Lung microvascular endothelial cell (primary cell): ENCODE results near the gene ADARB2. TPM values are rescaled to one million over a fixed set of nuclear protein-coding genes. Genes with fewer than 3 reads are reported as not detected.
"Not testable (repeated sequence)": the region's sequence is repeated elsewhere in the genome, so short reads cannot be mapped to it uniquely, and the experiment has no call there.

Experiments
- DNase-seq, 2 donors: peaks; one replicate each; pipeline versions ENCODE4 v3.0.0 to v3.0.0-alpha.2; 2010; ENCODE audit warnings: low read depth in 2 of 2
- total RNA-seq: library from RNA; depleted of rRNA; stranded (reverse); fragments of >200 nt; gene quantifications from 2 replicates; pipeline ENCODE4 v1.2.1, GENCODE V29; 2014

Gene ADARB2
- total RNA-seq, 1 donor from 2014 or later = 2.0 TPM

- DNase-seq = no peak
Observed at GRCh38 chr10:1328981-1329614, 408.2 kb downstream of the ADARB2 start.

- DNase-seq = no peak
Observed at GRCh38 chr10:1328161-1328823, 409.0 kb downstream of the ADARB2 start.

- DNase-seq = no peak
Observed at GRCh38 chr10:1327759-1328158, 409.6 kb downstream of the ADARB2 start.

GRCh38 chr10:1326514-1326913, 410.8 kb downstream of the ADARB2 start:
- not testable (repeated sequence) for DNase-seq

- DNase-seq = no peak
Observed at GRCh38 chr10:1324903-1325302, 412.4 kb downstream of the ADARB2 start.

- no peak for DNase-seq
Observed at GRCh38 chr10:1323951-1324350, 413.4 kb downstream of the ADARB2 start.

GRCh38 chr10:1320739-1321320, 416.5 kb downstream of the ADARB2 start:
- no peak for DNase-seq

- no peak for DNase-seq
Observed at GRCh38 chr10:1316809-1317143, 420.5 kb downstream of the ADARB2 start.

- no peak for DNase-seq
Observed at GRCh38 chr10:1316121-1316808, 421.1 kb downstream of the ADARB2 start.

- DNase-seq = no peak
Observed at GRCh38 chr10:1315178-1315577, 422.1 kb downstream of the ADARB2 start.

GRCh38 chr10:1311726-1312125, 425.6 kb downstream of the ADARB2 start:
- DNase-seq = no peak

GRCh38 chr10:1310271-1310789, 427.0 kb downstream of the ADARB2 start:
- DNase-seq = no peak

- DNase-seq = no peak
Observed at GRCh38 chr10:1309617-1310270, 427.6 kb downstream of the ADARB2 start.

GRCh38 chr10:1308962-1309616, 428.2 kb downstream of the ADARB2 start:
- DNase-seq = no peak

- DNase-seq = no peak
Observed at GRCh38 chr10:1308173-1308961, 429.0 kb downstream of the ADARB2 start.

GRCh38 chr10:1301143-1301542, 436.2 kb downstream of the ADARB2 start:
- DNase-seq = no peak

GRCh38 chr10:1300218-1300617, 437.1 kb downstream of the ADARB2 start:
- DNase-seq = no peak

- DNase-seq = no peak
Observed at GRCh38 chr10:1299041-1299726, 438.1 kb downstream of the ADARB2 start.

- DNase-seq = no peak
Observed at GRCh38 chr10:1297566-1298301, 439.6 kb downstream of the ADARB2 start.
